HepG2 (cell line): ENCODE data around the gene USP38. TPM values are rescaled to one million over a fixed set of nuclear protein-coding genes. Genes with fewer than 3 reads are reported as not detected.

Experiments used
- ATAC-seq: fragments of 200-7000 bp; cut with Tn5 transposase; 3 replicates; pipeline ENCODE4 v1.9.1; 2020; ENCODE audit warnings: mild to moderate bottlenecking, moderate library complexity
- BruUV-seq: library from RNA; stranded (reverse); fragments of 400-500 nt; replicated peaks from 2 replicates; lab custom pipeline; 2021; lab: Mats Ljungman, UMichigan
- CTCF ChIA-PET: fragments of 300-600 bp; formaldehyde crosslinking; extraction: SDS; loops from one replicate; lab custom pipeline; 2021; ENCODE audit warnings: low total read pairs, inconsistent platforms, low intra/inter-chr PET ratio; lab: Yijun Ruan, JAX
- POLR2A ChIA-PET: fragments of 350-600 bp; sonication (Branson Sonifier 250); formaldehyde crosslinking; loops from one replicate; lab custom pipeline; 2020; ENCODE audit warnings: antibody characterized with exemption, inconsistent platforms; lab: Yijun Ruan, JAX
- DNase-seq: peaks from one replicate; pipeline ENCODE4 v3.0.0-alpha.2; 2015; ENCODE audit warnings: low spot score
- FAIRE-seq: peaks from 3 replicates; lab custom pipeline; 2011; peaks lifted over from hg19 to GRCh38; lab: Jason Lieb, UNC
- H2AFZ ChIP-seq: one replicate; pipeline ENCODE4 v1.6.1; 2011; ENCODE audit warnings: low read length, inconsistent platforms
- H3K27ac ChIP-seq: fragments of 300-600 bp; 3 replicates; pipeline ENCODE4 v1.8.0; 2011; ENCODE audit warnings: mixed run types, mild to moderate bottlenecking, mixed read lengths, low read length, inconsistent platforms; ENCODE audit not compliant: insufficient read depth; ENCODE audit errors: extremely low read length
- H3K27me3 ChIP-seq, 2 experiments: fragments of 200-600 bp in 1 of 2; 2 replicates in 1 of 2; 3 replicates in 1 of 2; pipeline versions ENCODE4 v1.6.0 to v1.8.0; 2011; ENCODE audit warnings: low read length in 2 of 2, mild to moderate bottlenecking in 2 of 2, moderate library complexity in 2 of 2, inconsistent platforms in 1 of 2; ENCODE audit not compliant: insufficient read depth in 2 of 2, control insufficient read depth in 1 of 2
- H3K36me3 ChIP-seq, 2 experiments: fragments of 200-600 bp in 1 of 2; replicated peaks in 1 of 2; 2 replicates in 1 of 2; 3 replicates in 1 of 2; pipeline versions ENCODE4 v1.5.1 to v1.8.0; 2011; ENCODE audit warnings: low read length in 2 of 2, inconsistent platforms in 1 of 2; ENCODE audit not compliant: insufficient read depth in 2 of 2, control insufficient read depth in 1 of 2
- H3K4me1 ChIP-seq: 2 replicates; pipeline ENCODE4 v1.5.1; 2012; ENCODE audit warnings: low read length, inconsistent platforms; ENCODE audit not compliant: insufficient read depth
- H3K4me2 ChIP-seq: 2 replicates; pipeline ENCODE4 v1.6.0; 2011; ENCODE audit warnings: low read depth, low read length, inconsistent platforms
- H3K4me3 ChIP-seq, 3 experiments: fragments of 200-600 bp in 1 of 3; sonication (generic), shearing (Covaris generic) in 1 of 3; replicated peaks in 1 of 3; 2 replicates each; pipeline ENCODE4 v1.5.1; 2011 to 2016; ENCODE audit warnings: low read length in 3 of 3, inconsistent platforms in 2 of 3, low read depth in 2 of 3, mild to moderate bottlenecking in 2 of 3, control low read depth in 1 of 3, mixed read lengths in 1 of 3; ENCODE audit not compliant: insufficient read depth in 1 of 3
- H3K79me2 ChIP-seq: one replicate; pipeline ENCODE4 v1.6.1; 2011; ENCODE audit warnings: low read length, inconsistent platforms; ENCODE audit not compliant: insufficient read depth
- H3K9ac ChIP-seq: 2 replicates; pipeline ENCODE4 v1.6.0; 2011; ENCODE audit warnings: mild to moderate bottlenecking, low read depth, low read length, inconsistent platforms; ENCODE audit not compliant: insufficient read depth
- H3K9me3 ChIP-seq: 2 replicates; pipeline ENCODE4 v1.5.1; 2012; ENCODE audit warnings: mild to moderate bottlenecking, low read length
- H4K20me1 ChIP-seq: 2 replicates; pipeline ENCODE4 v1.6.0; 2011; ENCODE audit warnings: inconsistent platforms, mild to moderate bottlenecking, low read length, moderate library complexity; ENCODE audit not compliant: insufficient read depth
- HNF4A ChIP-seq: sonication (generic); formaldehyde crosslinking; IDR thresholded peaks from 2 replicates; pipeline ENCODE4 v1.4.0; 2020; ENCODE audit warnings: missing genetic modification reagents
- NFE2 ChIP-seq: sonication (generic); formaldehyde crosslinking; IDR thresholded peaks from 2 replicates; pipeline ENCODE4 v1.4.0; 2020; ENCODE audit warnings: missing genetic modification reagents
- NONO ChIP-seq, 2 experiments: fragments of 450-650 bp in 1 of 2; sonication (generic) in 1 of 2; formaldehyde crosslinking in 1 of 2; IDR thresholded peaks in 1 of 2; conservative IDR thresholded peaks in 1 of 2; 2 replicates each; pipeline versions ENCODE4 v1.6.1 to v1.8.0; 2017 to 2022; ENCODE audit warnings: mild to moderate bottlenecking in 1 of 2, missing genetic modification reagents in 1 of 2, moderate library complexity in 1 of 2
- RAD21 ChIP-seq: fragments of 450-650 bp; formaldehyde crosslinking; IDR thresholded peaks from 2 replicates; pipeline ENCODE4 v1.5.0; 2020; ENCODE audit warnings: mild to moderate bottlenecking
- RAD51 ChIP-seq: fragments of 450-650 bp; IDR thresholded peaks from 2 replicates; pipeline ENCODE4 v1.6.1; 2016; ENCODE audit warnings: borderline replicate concordance
- RXRA ChIP-seq: sonication (generic); formaldehyde crosslinking; IDR thresholded peaks from 2 replicates; pipeline ENCODE4 v1.5.1; 2020; ENCODE audit warnings: missing genetic modification reagents
- SIX1 ChIP-seq: sonication (generic); formaldehyde crosslinking; IDR thresholded peaks from 2 replicates; pipeline ENCODE4 v1.4.0; 2020; ENCODE audit warnings: missing genetic modification reagents, borderline replicate concordance
- SP4 ChIP-seq: sonication (generic); formaldehyde crosslinking; IDR thresholded peaks from 2 replicates; pipeline ENCODE4 v1.8.1; 2023; ENCODE audit warnings: mild to moderate bottlenecking, missing genetic modification reagents
- ZNF709 ChIP-seq: sonication (generic); formaldehyde crosslinking; IDR thresholded peaks from 2 replicates; pipeline ENCODE4 v1.5.0; 2020; ENCODE audit warnings: mild to moderate bottlenecking, missing genetic modification reagents
- ZZZ3 ChIP-seq: sonication (generic); formaldehyde crosslinking; IDR thresholded peaks from 2 replicates; pipeline ENCODE4 v1.4.0; 2020; ENCODE audit warnings: missing genetic modification reagents, mild to moderate bottlenecking, borderline replicate concordance
- WGBS: methylation state at CpG from one replicate; pipeline ENCODE4 v1.1.6; 2017; ENCODE audit warnings: low lambda C conversion rate; 5-methylcytosine and 5-hydroxymethylcytosine counted together
- in situ Hi-C: cut with HindIII; loops from 2 replicates; pipeline ENCODE4 v1.10.0; 2017; ENCODE audit warnings: low pct_unique_long_range_greater_than_20kb; ENCODE audit not compliant: extremely low pct_ligation_motif_present
- intact Hi-C: fragments of 100-400 bp; cut with micrococcal nuclease; formaldehyde crosslinking; loops from one replicate; pipeline ENCODE4 v1.10.0; 2022; ENCODE audit not compliant: unreplicated experiment
- polyA plus RNA-seq, 8 experiments: library from polyadenylated mRNA; depleted of rRNA in 3 of 8; stranded (reverse) in 7 of 8; unstranded in 1 of 8; fragments of >200 nt; fragmentation: Illumina TruSeq in 4 of 8; extraction: Trizol in 4 of 8; gene quantifications; 2 replicates each; pipeline versions ENCODE4 v1.2.1 to v1.2.3, GENCODE V29; 2011 to 2016; ENCODE audit warnings: low read depth in 4 of 8, missing spikeins in 1 of 8, mixed read lengths in 1 of 8; ENCODE audit not compliant: insufficient read depth in 1 of 8
- total RNA-seq, 5 experiments: library from RNA; depleted of rRNA; stranded (reverse); fragments of >200 nt; fragmentation: Illumina TruSeq; extraction: Trizol; gene quantifications; 2 replicates each; pipeline ENCODE4 v1.2.3, GENCODE V29; 2016; ENCODE audit warnings: low read depth in 1 of 5
- TF ChIP-seq, protein P1 (sequence below): sonication (generic); formaldehyde crosslinking; IDR thresholded peaks from 2 replicates; pipeline ENCODE4 v1.9.0; 2021; ENCODE audit warnings: mild to moderate bottlenecking, missing genetic modification reagents
- TF ChIP-seq, protein P2 (sequence below): sonication (generic); formaldehyde crosslinking; IDR thresholded peaks from 2 replicates; pipeline ENCODE4 v1.8.1; 2022; ENCODE audit warnings: mild to moderate bottlenecking, missing genetic modification reagents

USP38 gene
- total and polyA plus RNA-seq, 2 of the 13 experiments (the other 11 are each of a cell fraction or from before 2014, with no cell fraction given): 4.5 to 11.8 TPM

DNA sequence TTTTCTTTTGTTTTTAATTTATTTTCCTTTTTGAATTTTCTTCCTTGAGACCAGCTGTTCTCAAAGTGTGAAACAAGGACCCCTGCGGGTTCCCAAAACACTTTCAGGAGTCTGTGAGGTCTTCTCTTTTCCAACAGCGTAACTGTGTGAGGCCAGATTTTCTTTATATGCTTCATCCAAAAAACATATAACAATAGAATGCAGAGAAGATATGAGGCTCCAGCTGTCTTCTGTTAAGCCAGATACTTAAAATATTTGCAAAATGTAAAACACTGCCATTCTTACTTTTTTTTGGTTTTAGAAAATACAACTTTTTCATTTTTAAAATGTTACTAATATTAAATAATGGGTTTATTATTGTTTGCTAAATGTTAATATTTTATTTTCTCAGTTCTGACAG lies 27.8 kb downstream of the USP38 start (continued):
- no peak for TF ChIP-seq ZNF709
- no peak for TF ChIP-seq ZZZ3 (CRISPR knock-in tag)
- TF ChIP-seq, protein P1, sequence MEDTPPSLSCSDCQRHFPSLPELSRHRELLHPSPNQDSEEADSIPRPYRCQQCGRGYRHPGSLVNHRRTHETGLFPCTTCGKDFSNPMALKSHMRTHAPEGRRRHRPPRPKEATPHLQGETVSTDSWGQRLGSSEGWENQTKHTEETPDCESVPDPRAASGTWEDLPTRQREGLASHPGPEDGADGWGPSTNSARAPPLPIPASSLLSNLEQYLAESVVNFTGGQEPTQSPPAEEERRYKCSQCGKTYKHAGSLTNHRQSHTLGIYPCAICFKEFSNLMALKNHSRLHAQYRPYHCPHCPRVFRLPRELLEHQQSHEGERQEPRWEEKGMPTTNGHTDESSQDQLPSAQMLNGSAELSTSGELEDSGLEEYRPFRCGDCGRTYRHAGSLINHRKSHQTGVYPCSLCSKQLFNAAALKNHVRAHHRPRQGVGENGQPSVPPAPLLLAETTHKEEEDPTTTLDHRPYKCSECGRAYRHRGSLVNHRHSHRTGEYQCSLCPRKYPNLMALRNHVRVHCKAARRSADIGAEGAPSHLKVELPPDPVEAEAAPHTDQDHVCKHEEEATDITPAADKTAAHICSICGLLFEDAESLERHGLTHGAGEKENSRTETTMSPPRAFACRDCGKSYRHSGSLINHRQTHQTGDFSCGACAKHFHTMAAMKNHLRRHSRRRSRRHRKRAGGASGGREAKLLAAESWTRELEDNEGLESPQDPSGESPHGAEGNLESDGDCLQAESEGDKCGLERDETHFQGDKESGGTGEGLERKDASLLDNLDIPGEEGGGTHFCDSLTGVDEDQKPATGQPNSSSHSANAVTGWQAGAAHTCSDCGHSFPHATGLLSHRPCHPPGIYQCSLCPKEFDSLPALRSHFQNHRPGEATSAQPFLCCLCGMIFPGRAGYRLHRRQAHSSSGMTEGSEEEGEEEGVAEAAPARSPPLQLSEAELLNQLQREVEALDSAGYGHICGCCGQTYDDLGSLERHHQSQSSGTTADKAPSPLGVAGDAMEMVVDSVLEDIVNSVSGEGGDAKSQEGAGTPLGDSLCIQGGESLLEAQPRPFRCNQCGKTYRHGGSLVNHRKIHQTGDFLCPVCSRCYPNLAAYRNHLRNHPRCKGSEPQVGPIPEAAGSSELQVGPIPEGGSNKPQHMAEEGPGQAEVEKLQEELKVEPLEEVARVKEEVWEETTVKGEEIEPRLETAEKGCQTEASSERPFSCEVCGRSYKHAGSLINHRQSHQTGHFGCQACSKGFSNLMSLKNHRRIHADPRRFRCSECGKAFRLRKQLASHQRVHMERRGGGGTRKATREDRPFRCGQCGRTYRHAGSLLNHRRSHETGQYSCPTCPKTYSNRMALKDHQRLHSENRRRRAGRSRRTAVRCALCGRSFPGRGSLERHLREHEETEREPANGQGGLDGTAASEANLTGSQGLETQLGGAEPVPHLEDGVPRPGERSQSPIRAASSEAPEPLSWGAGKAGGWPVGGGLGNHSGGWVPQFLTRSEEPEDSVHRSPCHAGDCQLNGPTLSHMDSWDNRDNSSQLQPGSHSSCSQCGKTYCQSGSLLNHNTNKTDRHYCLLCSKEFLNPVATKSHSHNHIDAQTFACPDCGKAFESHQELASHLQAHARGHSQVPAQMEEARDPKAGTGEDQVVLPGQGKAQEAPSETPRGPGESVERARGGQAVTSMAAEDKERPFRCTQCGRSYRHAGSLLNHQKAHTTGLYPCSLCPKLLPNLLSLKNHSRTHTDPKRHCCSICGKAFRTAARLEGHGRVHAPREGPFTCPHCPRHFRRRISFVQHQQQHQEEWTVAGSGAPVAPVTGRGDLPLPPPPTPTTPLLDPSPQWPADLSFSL (CRISPR knock-in tag): no peak
- no peak for TF ChIP-seq NFE2
- no peak for TF ChIP-seq RAD21 (CRISPR knock-in tag)
- TF ChIP-seq, all 625 proteins: peak for 0

DNA sequence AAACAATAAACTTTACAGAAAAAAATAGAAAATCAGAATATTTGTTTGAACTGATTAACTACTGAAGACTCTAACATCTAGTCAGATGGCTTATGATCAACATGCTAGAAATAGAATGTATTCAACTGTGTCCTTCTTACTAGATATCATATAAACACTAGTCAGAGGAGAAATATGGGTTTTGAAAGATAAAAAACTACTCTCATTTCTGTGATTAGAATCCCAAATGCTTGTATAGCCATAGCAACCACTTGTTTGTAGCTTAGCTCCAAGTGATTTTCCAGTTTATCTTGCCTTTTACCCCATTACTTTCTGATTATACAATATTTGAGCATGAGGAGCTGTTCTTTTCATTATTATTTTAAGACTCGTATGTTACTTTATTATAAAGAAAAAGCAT lies 31.2 kb downstream of the USP38 start:
- H3K4me2 ChIP-seq: no peak overlapping the region
- no peak overlapping the region for H3K9ac ChIP-seq
- H3K27me3 ChIP-seq: no peaks in the 10 kb centered on the region
- intact Hi-C loops: no loop called here
- WGBS: 93% methylated on average over 1 of the region's 1 CpG
- H3K9me3 ChIP-seq: no peaks in the 10 kb centered on the region
- H3K4me1 ChIP-seq: no peaks in the 10 kb centered on the region
- no peak overlapping the region for H3K4me3 ChIP-seq
- in situ Hi-C loops: no loop called here
- ATAC-seq: no peak
- no peak for FAIRE-seq
- no peak overlapping the region for H2AFZ ChIP-seq
- CTCF ChIA-PET: no interaction called here
- no peaks in the 10 kb centered on the region for H3K79me2 ChIP-seq
- no TSS peak for BruUV-seq
- TF ChIP-seq NONO (IDR thresholded peaks at IDR 0.05): no peak
- TF ChIP-seq NONO (CRISPR knock-in tag; conservative IDR thresholded peaks at IDR 0.05): no peak
- no peak for TF ChIP-seq SIX1
- TF ChIP-seq HNF4A: no peak
- no peak for TF ChIP-seq RAD51
- no peak for TF ChIP-seq RXRA (CRISPR knock-in tag)
- TF ChIP-seq, protein P2, sequence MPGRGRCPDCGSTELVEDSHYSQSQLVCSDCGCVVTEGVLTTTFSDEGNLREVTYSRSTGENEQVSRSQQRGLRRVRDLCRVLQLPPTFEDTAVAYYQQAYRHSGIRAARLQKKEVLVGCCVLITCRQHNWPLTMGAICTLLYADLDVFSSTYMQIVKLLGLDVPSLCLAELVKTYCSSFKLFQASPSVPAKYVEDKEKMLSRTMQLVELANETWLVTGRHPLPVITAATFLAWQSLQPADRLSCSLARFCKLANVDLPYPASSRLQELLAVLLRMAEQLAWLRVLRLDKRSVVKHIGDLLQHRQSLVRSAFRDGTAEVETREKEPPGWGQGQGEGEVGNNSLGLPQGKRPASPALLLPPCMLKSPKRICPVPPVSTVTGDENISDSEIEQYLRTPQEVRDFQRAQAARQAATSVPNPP (CRISPR knock-in tag): no peak
- no peak for TF ChIP-seq SP4 (CRISPR knock-in tag)
- POLR2A ChIA-PET: no interaction called here
- H3K36me3 ChIP-seq: peaks cover 1 to 11% of the 10 kb centered on the region in 2 experiments; a peak in 4 of 5 replicates
- no peak for DNase-seq
- H4K20me1 ChIP-seq: no peaks in the 10 kb centered on the region
- H3K27ac ChIP-seq: no peak overlapping the region
